Panc1 (cell line): ENCODE data around the gene BCAS3. TPM values are rescaled to one million over a fixed set of nuclear protein-coding genes. Genes with fewer than 3 reads are reported as not detected.

ENCODE experiments used
- ATAC-seq: fragments of 200-7000 bp; cut with Tn5 transposase; 2 replicates; pipeline ENCODE4 v1.9.1; 2020; ENCODE audit warnings: mild to moderate bottlenecking, moderate library complexity
- BruUV-seq: library from RNA; stranded (reverse); fragments of 400-500 nt; replicated peaks from 2 replicates; lab custom pipeline; 2021; lab: Mats Ljungman, UMichigan
- CTCF ChIA-PET: fragments of 300-600 bp; sonication (Branson Sonifier 250); formaldehyde crosslinking; loops from one replicate; lab custom pipeline; 2022; ENCODE audit warnings: antibody characterized with exemption; lab: Charles Lee
- POLR2A ChIA-PET: fragments of 300-600 bp; sonication (Branson Sonifier 250); formaldehyde crosslinking; loops from one replicate; lab custom pipeline; 2022; ENCODE audit warnings: antibody characterized with exemption; lab: Charles Lee
- DNase-seq: peaks from one replicate; pipeline ENCODE4 v3.0.0-alpha.2; 2010; ENCODE audit warnings: low read depth, low spot score
- H3K27ac ChIP-seq: 2 replicates; pipeline ENCODE4 v1.5.1; 2011; ENCODE audit warnings: mild to moderate bottlenecking, low read length, inconsistent platforms
- H3K27me3 ChIP-seq: fragments of 200-500 bp; sonication (Bioruptor generic); 2 replicates; pipeline ENCODE4 v1.6.0; 2014; ENCODE audit warnings: low read length, inconsistent platforms; ENCODE audit not compliant: control insufficient read depth, insufficient read depth
- H3K36me3 ChIP-seq: fragments of 200-500 bp; sonication (Bioruptor generic); 2 replicates; pipeline ENCODE4 v1.5.1; 2014; ENCODE audit warnings: inconsistent platforms, mild to moderate bottlenecking, low read length, moderate library complexity; ENCODE audit not compliant: control insufficient read depth, insufficient read depth
- H3K4me1 ChIP-seq: 2 replicates; pipeline ENCODE4 v1.5.1; 2011; ENCODE audit warnings: inconsistent platforms, mild to moderate bottlenecking, low read length, moderate library complexity; ENCODE audit not compliant: control insufficient read depth, insufficient read depth
- H3K4me3 ChIP-seq, 2 experiments: 2 replicates each; pipeline ENCODE4 v1.5.1; 2011 to 2012; ENCODE audit warnings: low read depth in 2 of 2, low read length in 2 of 2, mild to moderate bottlenecking in 2 of 2, inconsistent platforms in 1 of 2, moderate library complexity in 1 of 2
- H3K9me3 ChIP-seq: fragments of 200-500 bp; sonication (Bioruptor generic); 2 replicates; pipeline ENCODE4 v1.5.1; 2014; ENCODE audit warnings: low read depth, mild to moderate bottlenecking, inconsistent platforms, low read length, moderate library complexity; ENCODE audit not compliant: control insufficient read depth, insufficient read depth
- CTCF ChIP-seq: fragments of 450-650 bp; IDR thresholded peaks from 2 replicates; pipeline ENCODE4 v1.5.1; 2017; ENCODE audit warnings: mild to moderate bottlenecking
- POLR2AphosphoS5 ChIP-seq: IDR thresholded peaks from 2 replicates; pipeline ENCODE4 v1.6.1; 2012; ENCODE audit warnings: mild to moderate bottlenecking, low read depth, low read length, moderate library complexity
- REST ChIP-seq, 2 experiments: IDR thresholded peaks; 2 replicates each; pipeline ENCODE4 v1.6.1; 2011 to 2012; ENCODE audit warnings: low read depth in 2 of 2, control low read depth in 1 of 2, low read length in 1 of 2, mild to moderate bottlenecking in 1 of 2, moderate library complexity in 1 of 2; ENCODE audit not compliant: insufficient read depth in 1 of 2
- SIN3A ChIP-seq: IDR thresholded peaks from 2 replicates; pipeline ENCODE4 v1.6.1; 2012; ENCODE audit warnings: low read depth, mild to moderate bottlenecking, low read length, moderate library complexity, borderline replicate concordance; ENCODE audit not compliant: insufficient read depth
- TCF7L2 ChIP-seq: IDR thresholded peaks from 2 replicates; pipeline ENCODE4 v1.6.1; 2011; ENCODE audit warnings: mild to moderate bottlenecking, low read depth, low read length, inconsistent platforms
- in situ Hi-C: cut with HindIII; loops from 2 replicates; pipeline ENCODE4 v1.10.0; 2016; ENCODE audit warnings: low sequenced_read_pairs, low pct_unique_long_range_greater_than_20kb
- intact Hi-C: fragments of 100-400 bp; cut with micrococcal nuclease; formaldehyde crosslinking; loops from one replicate; pipeline ENCODE4 v1.10.0; 2022; ENCODE audit not compliant: unreplicated experiment
- total RNA-seq: library from RNA; stranded (reverse); gene quantifications from one replicate; pipeline ENCODE4 v1.2.1, GENCODE V29; 2021; ENCODE audit not compliant: unreplicated experiment

BCAS3 gene
- total RNA-seq, 1 experiment from 2014 or later = 9.3 TPM

- no peaks in the 10 kb centered on the region for H3K9me3 ChIP-seq
- no peaks in the 10 kb centered on the region for H3K27me3 ChIP-seq
- no peak overlapping the region for H3K4me3 ChIP-seq
- no peak for TF ChIP-seq TCF7L2
- TF ChIP-seq POLR2AphosphoS5 = no peak
- no peak for TF ChIP-seq SIN3A
- no peak for TF ChIP-seq CTCF
- no peak for TF ChIP-seq REST (IDR thresholded peaks at IDR 0.05; ENCODE audit: insufficient read depth in 1 of 2, low read depth in 2 of 2, low read length in 1 of 2)
- no peaks in the 10 kb centered on the region for H3K4me1 ChIP-seq
- POLR2A ChIA-PET = interaction anchor here (0.7 kb wide), 1 partner anchor 141 kb away, joined by 3 read pairs; no protein-coding TSS in a partner anchor
- in situ Hi-C loops = no loop called here
- intact Hi-C loops = no loop called here
- BruUV-seq = no TSS peak
- CTCF ChIA-PET = no interaction called here
- DNase-seq = no peak
- no peak for ATAC-seq
- no peak overlapping the region for H3K27ac ChIP-seq
- no peaks in the 10 kb centered on the region for H3K36me3 ChIP-seq
Observed at GRCh38 chr17:60656499-60656898, 21.2 kb upstream of the BCAS3 start.

GRCh38 chr17:60659156-60659555, 18.5 kb upstream of the BCAS3 start:
- intact Hi-C loops = no loop called here
- H3K4me1 ChIP-seq = no peaks in the 10 kb centered on the region
- no TSS peak for BruUV-seq
- CTCF ChIA-PET = no interaction called here
- POLR2A ChIA-PET = no interaction called here
- in situ Hi-C loops = no loop called here
- no peak overlapping the region for H3K27ac ChIP-seq
- no peak for DNase-seq
- H3K4me3 ChIP-seq = no peak overlapping the region
- H3K36me3 ChIP-seq = no peaks in the 10 kb centered on the region
- TF ChIP-seq POLR2AphosphoS5 = no peak
- no peak for TF ChIP-seq TCF7L2
- TF ChIP-seq SIN3A = no peak
- no peak for TF ChIP-seq REST (IDR thresholded peaks at IDR 0.05; ENCODE audit: insufficient read depth in 1 of 2, low read depth in 2 of 2, low read length in 1 of 2)
- no peak for TF ChIP-seq CTCF
- no peak for ATAC-seq
- no peaks in the 10 kb centered on the region for H3K27me3 ChIP-seq
- no peaks in the 10 kb centered on the region for H3K9me3 ChIP-seq
